Activated T-helper 17 cell treated with anti-CD3 and anti-CD28 coated beads, Interleukin-2, amount 50 U/mL, for 72 hours (primary cell): ENCODE data around the gene PLXDC1. TPM values are rescaled to one million over a fixed set of nuclear protein-coding genes. Genes with fewer than 3 reads are reported as not detected.
A peak's percentile ranks its signal among the peaks of the same experiment; 100 is the strongest.

Experiments
- ATAC-seq: fragments of 150-1000 bp; cut with Tn5 transposase; replicated peaks from 2 replicates; pipeline ENCODE4 v1.10.0; 2021; ENCODE audit warnings: mild to moderate bottlenecking, moderate library complexity
- H3K27ac Mint-ChIP-seq: one replicate; pipeline ENCODE4 v1.8.0; 2022; ENCODE audit warnings: mixed read lengths
- H3K27me3 Mint-ChIP-seq: one replicate; pipeline ENCODE4 v1.8.0; 2022; ENCODE audit warnings: mixed read lengths
- H3K36me3 Mint-ChIP-seq: one replicate; pipeline ENCODE4 v1.8.0; 2022; ENCODE audit warnings: low read depth, mild to moderate bottlenecking, mixed read lengths
- H3K4me1 Mint-ChIP-seq: one replicate; pipeline ENCODE4 v1.8.0; 2022; ENCODE audit warnings: mixed read lengths
- H3K4me3 Mint-ChIP-seq: one replicate; pipeline ENCODE4 v1.8.0; 2022; ENCODE audit warnings: mild to moderate bottlenecking, mixed read lengths
- H3K9me3 Mint-ChIP-seq: one replicate; pipeline ENCODE4 v1.8.0; 2022; ENCODE audit warnings: mixed read lengths
- total RNA-seq, 2 donors: library from RNA; stranded (reverse); gene quantifications; one replicate each; pipeline ENCODE4 v1.2.3, GENCODE V29; 2022

The PLXDC1 gene
- total RNA-seq, 2 donors from 2014 or later, result 0.41 to 2.1 TPM

GRCh38 chr17:39192901-39193300 is 41.5 kb upstream of the PLXDC1 start:
- Mint-ChIP-seq H3K4me3 (no peak overlapping the region), H3K36me3 (peaks cover 45% of the 10 kb centered on the region), H3K27me3 (no peaks in the 10 kb centered on the region), H3K27ac (no peak overlapping the region), H3K9me3 (no peaks in the 10 kb centered on the region), H3K4me1 (peaks cover 4% of the 10 kb centered on the region)
- no peak for ATAC-seq

GRCh38 chr17:39191750-39192510 is 40.5 kb upstream of the PLXDC1 start:
- H3K4me3 Mint-ChIP-seq, result no peak overlapping the region
- H3K4me1 Mint-ChIP-seq, result peaks cover 4% of the 10 kb centered on the region
- peaks cover 55% of the 10 kb centered on the region for H3K36me3 Mint-ChIP-seq
- no peaks in the 10 kb centered on the region for H3K9me3 Mint-ChIP-seq
- ATAC-seq, result no peak
- no peaks in the 10 kb centered on the region for H3K27me3 Mint-ChIP-seq
- H3K27ac Mint-ChIP-seq, result no peak overlapping the region

- H3K27ac Mint-ChIP-seq, result no peak overlapping the region
- no peaks in the 10 kb centered on the region for H3K27me3 Mint-ChIP-seq
- ATAC-seq, result no peak
- no peak overlapping the region for H3K4me3 Mint-ChIP-seq
- no peaks in the 10 kb centered on the region for H3K4me1 Mint-ChIP-seq
- no peaks in the 10 kb centered on the region for H3K9me3 Mint-ChIP-seq
- peaks cover 69% of the 10 kb centered on the region for H3K36me3 Mint-ChIP-seq
Measured at GRCh38 chr17:39187152-39187830, 35.9 kb upstream of the PLXDC1 start.

- Mint-ChIP-seq H3K36me3 (peaks cover 71% of the 10 kb centered on the region), H3K27ac (no peak overlapping the region), H3K9me3 (no peaks in the 10 kb centered on the region), H3K27me3 (no peaks in the 10 kb centered on the region), H3K4me1 (no peaks in the 10 kb centered on the region), H3K4me3 (no peak overlapping the region)
- ATAC-seq, result no peak
Measured at GRCh38 chr17:39186481-39187002, 35.1 kb upstream of the PLXDC1 start.

- Mint-ChIP-seq H3K27ac (no peak overlapping the region), H3K4me1 (no peaks in the 10 kb centered on the region), H3K27me3 (no peaks in the 10 kb centered on the region), H3K36me3 (peaks cover 60% of the 10 kb centered on the region), H3K9me3 (no peaks in the 10 kb centered on the region), H3K4me3 (no peak overlapping the region)
- no peak for ATAC-seq
Measured at GRCh38 chr17:39183720-39184119, 32.3 kb upstream of the PLXDC1 start.

GRCh38 chr17:39183045-39183444 is 31.6 kb upstream of the PLXDC1 start:
- no peak overlapping the region for H3K4me3 Mint-ChIP-seq
- ATAC-seq, result no peak
- H3K36me3 Mint-ChIP-seq, result peaks cover 60% of the 10 kb centered on the region
- no peaks in the 10 kb centered on the region for H3K9me3 Mint-ChIP-seq
- H3K27me3 Mint-ChIP-seq, result no peaks in the 10 kb centered on the region
- H3K4me1 Mint-ChIP-seq, result no peaks in the 10 kb centered on the region
- H3K27ac Mint-ChIP-seq, result no peak overlapping the region

GRCh38 chr17:39181303-39181702 is 29.9 kb upstream of the PLXDC1 start:
- no peak for ATAC-seq
- Mint-ChIP-seq H3K9me3 (no peaks in the 10 kb centered on the region), H3K27me3 (no peaks in the 10 kb centered on the region), H3K4me3 (no peak overlapping the region), H3K27ac (no peak overlapping the region), H3K36me3 (peaks cover 64% of the 10 kb centered on the region), H3K4me1 (no peaks in the 10 kb centered on the region)

GRCh38 chr17:39178536-39178935 is 27.1 kb upstream of the PLXDC1 start:
- Mint-ChIP-seq H3K36me3 (peaks cover 58% of the 10 kb centered on the region), H3K27me3 (no peaks in the 10 kb centered on the region), H3K4me1 (peaks cover 4% of the 10 kb centered on the region), H3K9me3 (no peaks in the 10 kb centered on the region), H3K27ac (no peak overlapping the region), H3K4me3 (no peak overlapping the region)
- ATAC-seq, result no peak

GRCh38 chr17:39177256-39177655 is 25.8 kb upstream of the PLXDC1 start:
- H3K36me3 Mint-ChIP-seq, result peaks cover 47% of the 10 kb centered on the region
- no peaks in the 10 kb centered on the region for H3K9me3 Mint-ChIP-seq
- no peak overlapping the region for H3K4me3 Mint-ChIP-seq
- peak; percentile 23 for ATAC-seq
- peaks cover 8% of the 10 kb centered on the region for H3K4me1 Mint-ChIP-seq
- no peak overlapping the region for H3K27ac Mint-ChIP-seq
- no peaks in the 10 kb centered on the region for H3K27me3 Mint-ChIP-seq

GRCh38 chr17:39175695-39176093 is 24.3 kb upstream of the PLXDC1 start:
- no peak overlapping the region for H3K4me3 Mint-ChIP-seq
- H3K4me1 Mint-ChIP-seq, result peaks cover 10% of the 10 kb centered on the region
- no peak overlapping the region for H3K27ac Mint-ChIP-seq
- H3K36me3 Mint-ChIP-seq, result peaks cover 36% of the 10 kb centered on the region
- ATAC-seq, result no peak
- no peaks in the 10 kb centered on the region for H3K27me3 Mint-ChIP-seq
- no peaks in the 10 kb centered on the region for H3K9me3 Mint-ChIP-seq

GRCh38 chr17:39174920-39175694 is 23.7 kb upstream of the PLXDC1 start:
- Mint-ChIP-seq H3K36me3 (peaks cover 36% of the 10 kb centered on the region), H3K27me3 (no peaks in the 10 kb centered on the region), H3K9me3 (no peaks in the 10 kb centered on the region), H3K4me1 (peaks cover 10% of the 10 kb centered on the region), H3K4me3 (no peak overlapping the region), H3K27ac (no peak overlapping the region)
- peak; percentile 81 for ATAC-seq

- ATAC-seq, result no peak
- Mint-ChIP-seq H3K4me3 (no peak overlapping the region), H3K27me3 (no peaks in the 10 kb centered on the region), H3K27ac (peak overlapping the region; percentile 30), H3K9me3 (no peaks in the 10 kb centered on the region), H3K4me1 (peaks cover 10% of the 10 kb centered on the region), H3K36me3 (peaks cover 33% of the 10 kb centered on the region)
Measured at GRCh38 chr17:39173526-39174274, 22.3 kb upstream of the PLXDC1 start.

- ATAC-seq, result no peak
- Mint-ChIP-seq H3K27me3 (no peaks in the 10 kb centered on the region), H3K4me3 (no peak overlapping the region), H3K27ac (peak overlapping the region; percentile 30), H3K9me3 (no peaks in the 10 kb centered on the region), H3K36me3 (peaks cover 27% of the 10 kb centered on the region), H3K4me1 (peaks cover 10% of the 10 kb centered on the region)
Measured at GRCh38 chr17:39173080-39173479, 21.6 kb upstream of the PLXDC1 start.

- Mint-ChIP-seq H3K4me3 (no peak overlapping the region), H3K36me3 (peaks cover 15% of the 10 kb centered on the region), H3K4me1 (peaks cover 15% of the 10 kb centered on the region), H3K27me3 (peaks cover 5% of the 10 kb centered on the region), H3K27ac (no peak overlapping the region), H3K9me3 (no peaks in the 10 kb centered on the region)
- ATAC-seq, result no peak
Measured at GRCh38 chr17:39171933-39172332, 20.5 kb upstream of the PLXDC1 start.
